RWPE2 (cell line): ENCODE results near the gene PCK1.

Experiments used
- ATAC-seq: fragments of 200-7000 bp; cut with Tn5 transposase; 3 replicates; pipeline ENCODE4 v1.9.1; 2021; ENCODE audit warnings: low read depth
- DNase-seq: peaks from one replicate; pipeline ENCODE4 v3.0.0-alpha.2; 2020; ENCODE audit warnings: low spot score
- H3K27ac ChIP-seq: fragments of 450-650 bp; 2 replicates; pipeline ENCODE4 v1.5.1; 2017; ENCODE audit warnings: mild to moderate bottlenecking; ENCODE audit not compliant: poor library complexity, severe bottlenecking
- H3K27me3 ChIP-seq: fragments of 250-450 bp; sonication (Bioruptor Pico); 2 replicates; pipeline ENCODE4 v1.5.1; 2021; ENCODE audit warnings: mild to moderate bottlenecking, moderate library complexity; ENCODE audit not compliant: insufficient read depth, poor library complexity, severe bottlenecking
- H3K36me3 ChIP-seq: fragments of 250-450 bp; sonication (Bioruptor Pico); 2 replicates; pipeline ENCODE4 v1.5.1; 2020; ENCODE audit warnings: low read depth, mild to moderate bottlenecking, moderate library complexity
- H3K4me1 ChIP-seq: fragments of 250-450 bp; sonication (Bioruptor Pico); 2 replicates; pipeline ENCODE4 v1.5.1; 2021; ENCODE audit warnings: mild to moderate bottlenecking, moderate library complexity; ENCODE audit not compliant: insufficient read depth, poor library complexity, severe bottlenecking
- H3K4me3 ChIP-seq: fragments of 250-450 bp; sonication (Bioruptor Pico); 2 replicates; pipeline ENCODE4 v1.5.1; 2021; ENCODE audit warnings: mild to moderate bottlenecking, moderate library complexity; ENCODE audit not compliant: severe bottlenecking
- H3K9me3 ChIP-seq: fragments of 250-450 bp; sonication (Bioruptor Pico); 2 replicates; pipeline ENCODE4 v1.5.1; 2021; ENCODE audit warnings: mild to moderate bottlenecking, moderate library complexity; ENCODE audit not compliant: severe bottlenecking
- CTCF ChIP-seq: fragments of 450-650 bp; IDR thresholded peaks from one replicate; pipeline ENCODE4 v1.5.1; 2017; ENCODE audit warnings: mild to moderate bottlenecking, moderate library complexity; ENCODE audit not compliant: poor library complexity, severe bottlenecking

The PCK1 gene

GRCh38 chr20:57539889-57540288, 21.0 kb upstream of the PCK1 start:
- Histone ChIP-seq H3K27me3 (peaks cover 84% of the 10 kb centered on the region), H3K27ac (no peak overlapping the region), H3K9me3 (peaks cover 5% of the 10 kb centered on the region), H3K4me3 (no peak overlapping the region), H3K36me3 (no peaks in the 10 kb centered on the region), H3K4me1 (no peaks in the 10 kb centered on the region)
- DNase-seq (no peak), ATAC-seq (no peak)
- TF ChIP-seq CTCF = no peak

GRCh38 chr20:57540890-57541580, 19.9 kb upstream of the PCK1 start:
- no peaks in the 10 kb centered on the region for H3K4me1 ChIP-seq
- no peaks in the 10 kb centered on the region for H3K36me3 ChIP-seq
- DNase-seq (no peak), ATAC-seq (no peak)
- no peak for TF ChIP-seq CTCF
- H3K27ac ChIP-seq = no peak overlapping the region
- H3K4me3 ChIP-seq = no peak overlapping the region
- H3K27me3 ChIP-seq = peaks cover 84% of the 10 kb centered on the region
- H3K9me3 ChIP-seq = peaks cover 5% of the 10 kb centered on the region

- DNase-seq = no peak
These were observed 17.2 kb upstream of the PCK1 start for GRCh38 chr20:57543754-57544153.

GRCh38 chr20:57544838-57545564, 15.9 kb upstream of the PCK1 start:
- ATAC-seq = no peak
- Histone ChIP-seq H3K36me3 (no peaks in the 10 kb centered on the region), H3K4me3 (no peak overlapping the region), H3K27ac (no peak overlapping the region), H3K27me3 (peaks cover 87% of the 10 kb centered on the region), H3K9me3 (no peaks in the 10 kb centered on the region), H3K4me1 (peaks cover 2% of the 10 kb centered on the region)
- no peak for DNase-seq
- no peak for TF ChIP-seq CTCF

More at GRCh38 chr20:57543754-57544153, 17.2 kb upstream of the PCK1 start:
- H3K36me3 ChIP-seq = no peaks in the 10 kb centered on the region
- H3K4me1 ChIP-seq = peaks cover 2% of the 10 kb centered on the region
- H3K4me3 ChIP-seq = no peak overlapping the region
- no peak for TF ChIP-seq CTCF
- peaks cover 80% of the 10 kb centered on the region for H3K27me3 ChIP-seq
- no peak overlapping the region for H3K27ac ChIP-seq
- no peak for ATAC-seq
- H3K9me3 ChIP-seq = peaks cover 2% of the 10 kb centered on the region
